Fibroblast of mammary gland (primary cell): Measurements from ENCODE around the gene DHDH.

Experiments used
- DNase-seq: peaks from one replicate; pipeline ENCODE4 v3.0.0-alpha.2; 2010; ENCODE audit warnings: low read depth
- H3K4me3 ChIP-seq: 2 replicates; pipeline ENCODE4 v1.5.1; 2011; ENCODE audit warnings: low read depth, mild to moderate bottlenecking, low read length, moderate library complexity; ENCODE audit not compliant: control insufficient read depth
- TF ChIP-seq, protein P1 (sequence below): conservative IDR thresholded peaks from 2 replicates; pipeline ENCODE4 v1.5.1; 2011; ENCODE audit warnings: low read depth, low read length, inconsistent platforms; ENCODE audit not compliant: control insufficient read depth, insufficient read depth

Gene DHDH

DNA sequence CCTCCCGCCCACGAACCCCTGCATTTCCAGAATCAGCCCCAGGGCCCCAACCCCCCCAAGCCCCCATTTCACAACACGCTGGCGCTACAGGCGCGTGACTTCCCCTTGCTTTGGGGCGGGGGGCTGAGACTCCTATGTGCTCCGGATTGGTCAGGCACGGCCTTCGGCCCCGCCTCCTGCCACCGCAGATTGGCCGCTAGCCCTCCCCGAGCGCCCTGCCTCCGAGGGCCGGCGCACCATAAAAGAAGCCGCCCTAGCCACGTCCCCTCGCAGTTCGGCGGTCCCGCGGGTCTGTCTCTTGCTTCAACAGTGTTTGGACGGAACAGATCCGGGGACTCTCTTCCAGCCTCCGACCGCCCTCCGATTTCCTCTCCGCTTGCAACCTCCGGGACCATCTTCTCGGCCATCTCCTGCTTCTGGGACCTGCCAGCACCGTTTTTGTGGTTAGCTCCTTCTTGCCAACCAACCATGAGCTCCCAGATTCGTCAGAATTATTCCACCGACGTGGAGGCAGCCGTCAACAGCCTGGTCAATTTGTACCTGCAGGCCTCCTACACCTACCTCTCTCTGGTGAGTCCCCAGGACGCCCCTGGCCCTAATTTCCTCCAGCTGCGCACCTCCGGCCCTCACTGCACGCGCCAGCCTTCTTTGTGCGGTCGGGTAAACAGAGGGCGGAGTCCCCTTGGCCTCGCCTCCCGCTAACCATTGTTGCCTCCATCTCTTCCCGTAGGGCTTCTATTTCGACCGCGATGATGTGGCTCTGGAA is 31.7 kb downstream of the DHDH start, which contains the start of gene FTL:
Gene FTL (plus strand): TSS at position 270 of the 766 bp plus-strand sequence. CDS start 199 bp downstream, at position 469.
- H3K4me3 ChIP-seq = peak within 1 kb of the TSS; percentile 92
- TF ChIP-seq, protein P1, sequence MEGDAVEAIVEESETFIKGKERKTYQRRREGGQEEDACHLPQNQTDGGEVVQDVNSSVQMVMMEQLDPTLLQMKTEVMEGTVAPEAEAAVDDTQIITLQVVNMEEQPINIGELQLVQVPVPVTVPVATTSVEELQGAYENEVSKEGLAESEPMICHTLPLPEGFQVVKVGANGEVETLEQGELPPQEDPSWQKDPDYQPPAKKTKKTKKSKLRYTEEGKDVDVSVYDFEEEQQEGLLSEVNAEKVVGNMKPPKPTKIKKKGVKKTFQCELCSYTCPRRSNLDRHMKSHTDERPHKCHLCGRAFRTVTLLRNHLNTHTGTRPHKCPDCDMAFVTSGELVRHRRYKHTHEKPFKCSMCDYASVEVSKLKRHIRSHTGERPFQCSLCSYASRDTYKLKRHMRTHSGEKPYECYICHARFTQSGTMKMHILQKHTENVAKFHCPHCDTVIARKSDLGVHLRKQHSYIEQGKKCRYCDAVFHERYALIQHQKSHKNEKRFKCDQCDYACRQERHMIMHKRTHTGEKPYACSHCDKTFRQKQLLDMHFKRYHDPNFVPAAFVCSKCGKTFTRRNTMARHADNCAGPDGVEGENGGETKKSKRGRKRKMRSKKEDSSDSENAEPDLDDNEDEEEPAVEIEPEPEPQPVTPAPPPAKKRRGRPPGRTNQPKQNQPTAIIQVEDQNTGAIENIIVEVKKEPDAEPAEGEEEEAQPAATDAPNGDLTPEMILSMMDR = no peak
- peak; percentile 91 for DNase-seq

DNA sequence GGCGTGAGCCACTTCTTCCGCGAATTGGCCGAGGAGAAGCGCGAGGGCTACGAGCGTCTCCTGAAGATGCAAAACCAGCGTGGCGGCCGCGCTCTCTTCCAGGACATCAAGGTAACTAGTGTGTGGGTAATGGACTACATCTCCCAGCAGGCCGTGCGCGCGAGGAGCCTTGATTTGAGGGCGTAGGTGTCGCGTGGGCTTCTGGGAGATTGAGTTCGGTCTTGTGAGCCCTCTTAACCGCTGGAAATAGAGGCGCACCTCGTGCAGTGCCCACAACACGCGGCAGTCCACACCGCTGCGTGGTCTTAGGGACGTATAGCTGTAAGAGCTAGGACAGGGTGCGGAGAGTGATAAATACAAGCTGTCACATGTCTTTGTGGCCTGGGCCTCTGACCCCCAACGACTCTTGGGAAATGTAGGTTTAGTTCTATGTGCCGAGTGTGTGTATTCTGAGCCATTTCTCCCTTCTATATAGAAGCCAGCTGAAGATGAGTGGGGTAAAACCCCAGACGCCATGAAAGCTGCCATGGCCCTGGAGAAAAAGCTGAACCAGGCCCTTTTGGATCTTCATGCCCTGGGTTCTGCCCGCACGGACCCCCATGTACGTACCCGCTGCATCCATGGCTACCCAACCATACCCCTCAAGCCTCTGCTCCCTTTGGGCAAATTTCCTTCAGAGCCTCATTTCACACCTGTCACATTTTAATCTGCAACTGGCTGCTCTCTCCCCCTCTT is 32.5 kb downstream of the DHDH start:
- peak; percentile 80 for DNase-seq
- H3K4me3 ChIP-seq = peak overlapping the region; percentile 92
- TF ChIP-seq, protein P1 = no peak

DNA sequence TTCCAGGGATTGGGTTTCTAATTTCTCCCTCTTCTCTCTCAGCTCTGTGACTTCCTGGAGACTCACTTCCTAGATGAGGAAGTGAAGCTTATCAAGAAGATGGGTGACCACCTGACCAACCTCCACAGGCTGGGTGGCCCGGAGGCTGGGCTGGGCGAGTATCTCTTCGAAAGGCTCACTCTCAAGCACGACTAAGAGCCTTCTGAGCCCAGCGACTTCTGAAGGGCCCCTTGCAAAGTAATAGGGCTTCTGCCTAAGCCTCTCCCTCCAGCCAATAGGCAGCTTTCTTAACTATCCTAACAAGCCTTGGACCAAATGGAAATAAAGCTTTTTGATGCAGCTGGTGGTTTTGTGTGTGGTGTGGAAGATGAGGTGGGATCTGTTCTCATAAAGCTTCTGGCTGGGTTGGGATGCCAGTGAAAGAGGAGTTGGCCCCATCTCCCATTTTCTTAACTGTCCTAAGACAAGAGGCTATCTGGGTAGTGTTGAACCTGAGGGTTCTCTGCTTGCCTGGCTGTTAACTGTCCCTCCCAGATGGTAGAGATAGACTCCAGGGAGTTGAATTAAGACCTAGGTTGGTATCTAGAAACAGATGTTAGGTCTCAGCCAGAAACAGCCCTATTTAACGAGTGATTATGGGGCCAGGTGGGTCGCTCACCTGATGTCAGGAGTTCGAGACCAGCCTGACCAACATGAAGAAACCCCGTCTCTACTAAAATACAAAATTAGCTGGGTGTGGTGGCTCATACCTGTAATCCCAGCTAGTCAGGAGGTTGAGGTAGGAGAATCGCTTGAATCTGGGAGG is 33.2 kb downstream of the DHDH start:
- DNase-seq = no peak
- peak overlapping the region; percentile 92 for H3K4me3 ChIP-seq
- TF ChIP-seq, protein P1 = no peak

DNA sequence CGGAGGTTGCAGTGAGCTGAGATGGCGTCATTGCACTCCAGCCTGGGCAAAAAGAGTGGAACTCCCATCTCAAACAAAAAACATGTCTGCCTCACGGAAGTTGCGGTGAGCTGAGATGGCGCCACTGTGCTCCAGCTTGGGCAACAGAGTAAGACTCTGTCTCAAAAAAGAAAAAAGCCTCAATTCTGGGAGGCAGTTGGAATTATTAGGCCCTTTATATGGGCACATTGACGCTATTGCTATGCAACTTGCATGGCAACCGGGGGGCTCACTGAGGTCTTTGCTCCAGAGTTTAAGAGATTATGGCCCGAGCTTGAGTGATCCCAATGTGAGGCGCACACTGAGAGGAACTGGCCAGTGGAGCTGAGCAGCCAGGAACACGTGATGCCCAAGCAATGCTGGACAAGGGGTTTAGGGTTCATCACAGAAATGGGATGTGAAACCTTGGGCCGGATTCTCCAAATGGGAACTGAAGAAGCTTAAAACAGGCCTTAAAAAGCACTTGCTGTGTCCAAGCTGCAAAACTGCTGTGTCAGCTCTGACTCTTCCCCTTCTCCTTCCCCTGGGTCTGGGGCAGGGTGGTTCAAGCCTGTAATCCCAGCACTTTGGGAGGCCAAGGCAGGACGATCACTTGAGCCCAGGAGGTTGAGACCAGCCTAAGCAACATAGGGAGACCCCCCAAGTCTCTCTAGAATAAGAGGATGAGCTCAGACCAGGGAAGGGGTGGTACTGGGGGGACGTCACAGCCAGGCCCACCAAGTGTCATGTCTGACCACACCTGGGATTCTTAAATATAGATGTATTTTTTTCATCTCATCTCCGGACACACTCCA is 34.1 kb downstream of the DHDH start:
- DNase-seq = peak; percentile 76
- TF ChIP-seq, protein P1 = no peak
- H3K4me3 ChIP-seq = no peak overlapping the region

DNA sequence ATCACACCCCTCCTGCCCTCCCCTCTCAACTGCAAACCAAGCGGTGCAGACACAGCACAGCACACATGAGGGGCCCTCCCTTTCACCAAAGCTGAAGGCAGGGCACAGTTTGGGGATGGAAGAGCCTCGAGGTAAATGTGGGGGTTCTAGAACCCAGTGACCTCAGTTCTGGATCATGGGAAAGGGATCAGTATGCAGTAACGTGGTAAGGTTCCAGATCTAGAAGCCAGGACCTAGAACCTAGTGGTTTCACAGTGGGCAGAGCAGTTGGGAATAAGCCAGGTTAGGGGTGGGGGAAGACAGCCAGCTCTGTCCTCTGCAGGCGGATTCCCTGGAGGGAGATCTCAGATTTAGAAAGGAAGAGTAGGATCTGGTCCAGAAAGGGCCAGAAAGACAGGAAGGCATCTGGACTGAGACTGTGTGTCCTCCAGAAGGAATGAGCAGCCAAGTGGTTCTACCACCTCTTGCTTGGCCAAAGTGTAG is 34.7 kb downstream of the DHDH start:
- no peak overlapping the region for H3K4me3 ChIP-seq
- TF ChIP-seq, protein P1 = no peak
- peak; percentile 36 for DNase-seq

DNA sequence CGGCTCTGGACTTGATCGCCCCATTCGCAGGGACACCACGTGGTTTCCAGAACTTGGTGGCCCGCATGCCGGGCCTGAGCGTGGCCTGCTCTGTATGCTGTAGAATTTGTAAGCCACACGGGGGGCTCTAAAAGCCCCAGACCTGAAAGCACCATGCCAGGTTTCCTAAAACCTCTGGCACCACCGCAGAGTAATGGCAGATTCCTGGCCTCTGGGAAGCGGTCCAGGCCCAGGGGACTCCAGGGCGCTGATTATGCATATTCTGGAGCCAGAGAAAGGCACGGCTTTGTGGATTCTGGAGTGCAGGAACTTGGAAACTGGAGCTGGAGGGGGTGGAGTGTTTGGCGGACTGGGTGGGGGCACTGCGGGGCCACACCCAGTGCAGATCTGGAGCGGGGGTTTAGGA is 35.3 kb downstream of the DHDH start:
- DNase-seq = no peak
- TF ChIP-seq, protein P1 = no peak
- no peak overlapping the region for H3K4me3 ChIP-seq
